NCI-H345 (cell line): Measurements from ENCODE around the gene MAP3K6.
A peak's percentile ranks its signal among the peaks of the same experiment; 100 is the strongest.

Experiments used
- DNase-seq: peaks from one replicate; lab custom pipeline; 2025; lab: John Stamatoyannopoulos, UW

Gene MAP3K6

DNA sequence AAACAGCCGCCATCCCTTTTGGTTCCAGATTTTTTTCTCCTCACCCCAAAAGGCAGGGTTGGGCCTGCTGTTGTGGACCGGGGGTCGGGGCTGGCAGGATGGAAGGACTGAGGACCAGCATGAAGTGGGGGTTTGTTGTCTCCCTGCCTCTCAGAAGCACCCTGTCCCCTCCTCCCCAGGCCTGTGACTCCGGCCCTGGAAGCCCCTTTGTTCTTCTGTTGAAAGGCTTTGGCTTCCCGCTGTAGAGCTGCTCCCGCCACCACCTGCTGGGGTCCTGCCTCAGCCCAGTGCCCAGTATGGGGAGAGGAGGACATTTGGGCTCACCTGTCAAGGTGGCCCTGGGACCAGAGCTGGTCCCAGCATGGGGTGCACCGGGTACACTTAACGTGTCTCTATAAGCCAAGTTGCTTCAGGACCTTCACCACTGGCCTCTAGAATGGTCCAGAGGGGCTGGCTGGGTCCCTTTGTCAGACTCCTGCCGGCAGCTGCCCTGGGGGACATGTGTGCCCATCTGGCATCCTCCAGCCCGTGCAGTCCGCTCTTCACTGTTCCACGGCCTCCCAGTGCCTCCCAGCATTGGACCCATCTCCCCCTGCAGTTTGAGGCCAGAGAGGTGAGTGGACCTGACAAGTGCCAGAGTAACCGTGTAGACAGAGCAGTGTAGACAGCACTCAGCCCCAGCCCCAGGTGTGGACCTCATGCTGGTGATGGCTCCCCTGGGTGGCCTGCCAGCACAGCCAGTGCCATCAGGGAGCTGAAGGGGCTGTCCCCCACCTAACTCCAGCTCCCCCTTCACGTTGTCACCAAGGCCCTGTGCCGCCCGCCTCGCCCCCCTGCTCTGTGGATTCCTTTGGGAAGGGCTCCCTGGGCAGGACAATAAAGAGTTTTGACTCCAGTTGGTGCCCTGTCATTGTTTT is 31.0 kb downstream of the MAP3K6 start:
- DNase-seq, result no peak

DNA sequence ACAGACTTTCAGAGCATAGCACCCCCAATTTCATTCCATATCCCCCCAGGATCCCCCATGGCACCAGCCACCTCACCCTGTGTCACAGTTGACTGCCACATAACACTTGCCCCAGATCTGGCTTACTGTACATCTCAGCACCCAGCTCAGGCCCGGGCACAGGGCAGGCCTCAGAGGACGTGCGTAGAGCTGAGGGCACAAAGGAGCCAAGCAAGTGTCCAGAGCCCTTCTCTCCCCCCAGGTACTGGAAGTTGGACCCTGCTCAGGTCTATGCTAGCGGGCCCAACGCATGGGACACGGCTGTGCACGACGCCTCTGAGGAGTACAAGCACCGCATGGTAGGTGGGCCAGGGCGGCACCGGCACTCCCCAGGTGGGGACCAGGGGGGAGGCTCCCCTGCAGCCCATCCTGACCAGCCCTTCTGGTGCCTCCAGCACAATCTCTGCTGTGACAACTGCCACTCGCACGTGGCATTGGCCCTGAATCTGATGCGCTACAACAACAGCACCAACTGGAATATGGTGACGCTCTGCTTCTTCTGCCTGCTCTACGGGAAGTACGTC is 33.0 kb downstream of the MAP3K6 start:
- no peak for DNase-seq

DNA sequence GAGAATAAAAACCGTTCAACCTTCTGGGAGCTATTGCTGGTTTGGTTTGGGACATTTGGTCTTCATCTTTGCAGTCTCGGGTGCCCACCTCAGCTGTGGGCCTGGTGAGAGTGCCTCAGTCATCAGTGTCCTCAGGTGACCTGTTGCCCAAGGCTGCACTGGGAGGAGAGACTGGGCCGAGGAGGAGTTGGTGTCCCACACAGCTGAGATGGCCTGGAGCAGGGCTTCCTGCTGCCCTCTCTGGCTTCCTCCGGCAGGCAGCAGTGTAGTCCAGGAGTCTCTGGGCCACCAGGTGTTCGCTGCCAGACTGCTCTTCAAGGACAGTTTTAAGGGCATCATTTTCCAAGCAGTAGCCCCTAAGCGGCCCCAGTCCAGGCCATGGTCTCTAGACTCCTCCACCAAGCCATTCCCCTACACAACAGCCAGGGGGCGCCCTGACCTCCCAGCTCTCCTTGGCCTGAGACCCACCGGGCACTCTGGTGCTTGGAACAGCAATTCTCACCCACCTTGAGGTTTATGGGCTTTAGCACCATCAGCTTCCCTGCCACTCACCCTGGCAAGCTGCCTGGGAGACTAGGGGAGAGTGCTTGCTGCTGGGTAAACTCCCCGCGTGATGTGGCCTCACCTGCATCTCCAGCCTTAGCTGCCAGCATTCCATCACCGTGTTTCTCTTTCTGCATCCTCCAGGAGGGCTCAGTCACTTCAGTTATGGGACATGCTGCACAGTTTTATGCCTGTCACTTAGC is 34.1 kb downstream of the MAP3K6 start:
- peak; percentile 17 for DNase-seq

DNA sequence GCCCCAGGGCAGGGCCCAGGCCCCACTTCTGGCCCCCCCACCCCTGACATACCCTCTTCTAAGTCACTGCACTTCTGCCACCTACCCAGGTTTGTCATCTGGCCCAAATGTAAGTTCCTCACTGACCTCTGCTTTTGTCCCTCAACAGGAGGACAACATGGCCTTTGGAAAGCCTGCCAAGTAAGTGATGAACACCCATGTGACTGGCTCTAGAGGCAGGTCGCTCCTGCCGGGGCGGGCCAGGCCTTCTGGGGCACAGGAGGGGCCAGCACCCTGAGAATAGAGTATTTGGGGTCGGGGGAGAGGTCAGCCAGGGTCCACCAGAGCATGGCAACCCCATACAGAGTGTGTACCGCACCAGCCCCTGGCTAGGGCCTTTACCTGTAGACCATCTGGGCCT is 34.8 kb downstream of the MAP3K6 start:
- no peak for DNase-seq

DNA sequence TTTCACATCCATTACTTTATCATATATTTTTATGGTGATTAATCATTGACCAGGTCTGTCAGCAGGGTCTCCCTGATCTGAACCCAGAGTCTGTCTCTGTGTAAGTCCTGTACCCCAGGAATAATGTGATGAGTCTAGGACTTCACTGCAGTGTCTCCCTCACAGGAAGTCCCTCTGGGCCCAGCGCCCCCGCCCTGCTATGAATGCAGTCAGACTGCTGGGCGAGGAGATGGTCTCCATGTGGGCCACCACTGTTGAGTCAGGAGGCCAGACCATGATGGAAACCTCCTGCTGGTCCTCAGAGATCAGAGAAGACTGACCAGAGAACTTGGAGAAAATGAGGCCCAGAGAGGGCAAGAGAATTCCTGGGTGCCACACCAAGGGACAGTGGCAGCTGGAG is 35.3 kb downstream of the MAP3K6 start:
- no peak for DNase-seq

DNA sequence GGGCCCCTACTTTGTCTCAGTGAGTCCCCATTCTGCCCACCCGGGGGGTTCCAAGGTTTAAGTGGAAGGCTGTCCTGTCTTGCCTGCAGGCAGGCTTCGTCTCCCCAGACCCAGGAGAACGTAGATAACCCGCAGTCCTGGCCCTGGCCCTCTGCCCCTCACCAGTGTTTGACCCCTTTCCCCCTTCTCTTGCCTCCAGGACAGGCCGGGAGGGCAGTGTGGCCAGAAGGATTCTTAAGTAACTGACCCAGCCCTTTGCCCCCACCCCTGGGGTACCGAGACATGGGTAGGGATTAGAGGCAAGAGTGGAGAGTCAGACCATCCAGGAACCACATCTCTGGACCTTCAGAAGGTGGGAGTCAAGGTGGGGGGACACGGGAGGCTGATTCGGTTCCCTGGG is 36.0 kb downstream of the MAP3K6 start:
- DNase-seq, result no peak

DNA sequence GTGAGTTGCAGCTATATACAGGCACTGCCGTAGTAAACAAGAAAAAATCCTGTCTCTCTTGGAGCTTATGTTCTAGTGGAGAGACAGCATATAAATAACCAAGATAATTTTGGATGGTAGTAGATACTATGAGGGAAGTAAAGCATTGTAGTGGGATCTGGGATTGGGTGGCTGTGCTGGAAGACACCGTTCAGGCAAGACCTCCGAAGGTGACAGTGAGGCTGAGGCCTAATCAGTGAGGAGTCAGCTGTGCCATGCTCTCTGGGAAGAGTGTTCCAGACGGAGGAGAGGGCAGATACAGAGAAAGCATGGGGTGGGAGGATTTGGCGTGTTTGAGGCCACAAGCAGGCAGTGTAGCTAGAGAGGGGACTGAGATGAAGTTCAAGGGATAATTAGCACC is 38.8 kb downstream of the MAP3K6 start:
- no peak for DNase-seq

DNA sequence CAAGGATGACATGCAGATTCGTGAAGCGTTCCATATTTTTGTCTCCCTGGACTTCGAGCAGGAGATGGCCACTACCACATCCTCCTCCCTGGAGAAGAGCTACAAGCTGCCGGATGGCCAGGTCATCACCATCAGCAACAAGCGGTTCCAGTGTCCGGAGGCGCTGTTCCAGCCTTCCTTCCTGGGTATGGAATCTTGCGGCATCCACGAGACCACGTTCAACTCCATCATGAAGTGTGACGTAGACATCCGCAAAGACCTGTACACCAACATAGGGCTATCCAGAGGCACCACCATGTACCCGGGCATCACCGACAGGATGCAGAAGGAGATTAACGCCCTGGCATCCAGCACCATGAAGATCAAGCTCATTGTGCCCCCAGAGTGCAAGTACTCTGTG is 41.5 kb downstream of the MAP3K6 start:
- DNase-seq, result no peak

DNA sequence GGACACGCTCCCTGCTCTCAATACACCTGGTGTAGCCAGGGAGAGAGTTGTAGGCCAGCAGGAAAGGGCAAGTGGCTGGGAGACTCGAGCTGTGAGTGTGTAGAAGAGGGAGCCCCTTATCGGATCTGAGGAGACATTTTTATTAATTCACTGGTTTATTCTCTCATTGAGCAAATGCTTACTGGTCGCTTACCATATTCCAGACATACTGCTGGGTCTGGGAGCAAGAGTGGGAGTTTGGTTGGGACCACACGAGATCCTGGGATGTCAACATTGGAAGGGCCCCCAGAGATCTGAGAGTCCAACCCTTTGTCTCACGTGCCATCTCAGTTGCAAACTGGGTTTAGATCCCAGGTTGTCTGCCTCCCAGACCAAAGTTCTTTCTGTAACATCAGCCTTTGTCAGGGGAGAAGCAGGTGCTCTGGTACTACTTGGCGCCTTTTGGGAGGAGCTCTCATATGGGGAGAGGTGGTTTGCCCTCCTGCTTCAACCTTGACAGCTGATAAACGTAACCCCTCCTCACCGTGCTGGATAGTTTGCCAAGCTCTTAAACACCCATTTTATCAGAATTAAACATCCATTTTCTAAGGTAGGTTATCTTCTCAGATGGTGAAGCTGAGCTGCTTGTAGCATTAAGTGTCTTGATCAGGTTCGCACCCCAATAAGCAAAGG is 44.1 kb downstream of the MAP3K6 start:
- no peak for DNase-seq

DNA sequence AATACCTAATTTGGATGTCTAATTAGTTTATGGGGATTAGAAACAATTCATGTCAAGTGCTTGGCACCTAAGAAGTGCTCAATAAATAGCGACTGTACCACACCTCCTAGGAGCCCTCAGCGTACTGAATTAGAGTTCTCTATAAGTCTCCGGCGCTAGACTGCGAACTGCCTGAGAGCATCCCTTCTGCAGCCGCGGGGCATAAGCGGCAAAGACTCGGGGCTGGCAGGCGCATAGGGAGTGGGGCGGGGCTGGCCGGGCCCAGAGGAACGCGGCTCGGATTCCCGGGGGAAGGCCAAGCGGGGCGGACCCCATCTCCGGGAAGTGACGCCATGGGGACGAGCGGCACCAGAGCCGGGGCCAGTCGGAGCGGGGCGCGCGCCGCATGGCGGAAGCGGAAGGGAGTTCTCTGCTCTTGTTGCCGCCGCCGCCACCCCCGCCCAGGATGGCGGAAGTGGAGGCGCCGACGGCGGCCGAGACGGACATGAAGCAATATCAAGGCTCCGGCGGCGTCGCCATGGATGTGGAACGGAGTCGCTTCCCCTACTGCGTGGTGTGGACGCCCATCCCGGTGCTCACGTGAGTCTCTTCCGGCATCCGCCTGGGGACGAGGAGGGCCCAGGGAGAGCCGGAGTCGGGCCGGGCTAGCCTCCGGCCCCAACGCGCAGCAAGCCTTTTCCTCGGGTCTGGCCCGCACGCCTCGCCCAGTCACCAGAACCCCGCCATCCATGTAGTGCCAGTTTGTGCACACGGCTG is 44.8 kb downstream of the MAP3K6 start, which contains the start of gene TMEM222:
Gene TMEM222, plus strand, starts transcription at position 351 of the 756 bp plus-strand sequence. Its CDS starts 35 bp downstream, at position 386.
- peak; percentile 98 for DNase-seq

DNA sequence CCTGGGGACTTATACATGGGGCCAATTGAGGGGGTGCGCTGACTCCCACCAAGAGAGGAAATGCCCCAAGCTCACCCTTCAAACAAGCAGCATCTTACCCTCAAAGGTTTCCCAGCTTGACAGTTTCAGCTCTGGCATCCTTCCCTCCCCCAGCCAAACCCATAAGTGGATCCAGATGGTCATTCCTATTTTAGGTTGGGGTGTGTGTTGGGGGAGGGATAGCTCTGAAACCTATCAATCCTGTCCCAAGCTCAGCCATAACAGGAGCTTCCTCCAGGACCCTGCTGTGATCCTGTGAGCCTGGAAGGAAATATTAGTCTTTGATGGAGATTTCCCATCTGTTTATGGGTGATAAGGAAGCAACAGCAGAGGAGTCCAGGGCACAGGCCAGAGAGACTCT is 48.2 kb downstream of the MAP3K6 start:
- no peak for DNase-seq

DNA sequence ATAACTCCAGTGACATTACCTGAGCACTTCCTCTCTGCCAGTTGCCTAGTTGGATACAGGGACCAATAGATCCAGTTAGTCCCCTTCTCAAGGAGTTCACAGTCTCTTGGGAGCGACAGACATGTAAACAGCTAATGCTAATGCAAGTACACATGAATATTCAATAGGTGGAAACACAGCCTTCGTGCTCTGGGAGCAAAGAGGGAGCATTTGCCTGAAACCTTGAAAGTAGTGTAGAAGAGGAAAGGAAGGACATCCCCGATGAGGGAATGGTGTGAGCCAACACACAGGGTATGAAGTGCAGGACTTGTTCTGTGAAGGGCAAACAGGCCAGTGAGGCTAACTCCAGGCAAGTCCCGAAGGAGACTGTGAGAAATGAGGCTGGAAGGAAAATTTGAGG is 48.6 kb downstream of the MAP3K6 start:
- DNase-seq, result no peak

DNA sequence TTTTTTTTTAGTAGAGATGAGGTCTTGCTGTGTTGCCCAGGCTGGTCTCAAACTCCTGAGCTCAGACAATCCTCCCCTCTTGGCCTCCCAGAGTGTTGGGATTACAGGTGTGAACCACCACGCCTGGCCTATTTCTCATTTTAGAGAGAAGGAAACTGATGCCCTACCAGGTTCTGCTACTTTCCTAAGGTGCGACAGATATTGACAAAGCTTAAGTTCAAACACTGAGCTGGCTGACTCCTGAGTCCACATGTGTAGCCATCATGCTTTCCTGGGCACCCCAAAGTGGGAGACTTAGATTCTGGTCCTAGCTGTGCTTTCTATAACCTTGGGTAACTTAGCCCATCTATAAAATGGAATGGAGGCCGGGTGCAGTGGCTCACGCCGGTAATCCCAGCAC is 49.9 kb downstream of the MAP3K6 start:
- no peak for DNase-seq

DNA sequence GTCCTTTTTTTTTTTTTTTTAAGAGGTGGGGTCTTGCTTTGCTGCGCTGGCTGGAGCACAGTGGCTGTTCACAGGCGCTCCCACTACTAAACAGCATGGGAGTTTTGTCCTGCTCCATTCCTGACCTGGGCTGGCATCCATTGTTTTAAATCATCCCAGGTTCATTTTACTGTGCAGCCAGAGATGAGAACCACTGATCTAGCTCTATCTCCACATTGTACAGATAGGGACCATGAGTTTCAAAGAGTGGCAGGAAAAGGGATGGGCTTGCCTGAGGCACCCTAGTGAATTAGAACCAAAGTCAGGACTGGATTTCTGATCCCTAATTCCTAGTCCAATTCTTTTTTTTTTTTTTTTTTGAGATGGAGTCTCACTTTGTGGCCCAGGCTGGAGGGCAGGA is 52.0 kb downstream of the MAP3K6 start:
- no peak for DNase-seq

DNA sequence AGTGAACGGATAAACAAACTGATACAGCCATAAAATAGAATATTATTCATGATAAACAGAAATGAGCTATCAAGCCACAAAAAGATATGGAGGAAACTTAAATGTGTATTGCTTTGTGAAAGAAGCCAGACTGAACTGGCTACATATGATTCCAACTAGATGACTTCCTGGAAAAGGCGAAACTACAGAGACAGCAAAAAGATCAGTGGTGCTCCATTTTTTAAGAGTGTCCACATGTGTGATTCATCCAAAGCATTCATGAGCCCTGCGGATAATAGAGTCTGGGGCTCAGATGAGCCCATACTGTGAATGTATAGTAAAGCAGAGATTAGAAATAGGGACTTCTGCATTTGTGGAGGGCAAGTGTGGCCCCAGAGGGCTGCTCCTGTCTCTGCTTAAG is 52.6 kb downstream of the MAP3K6 start:
- DNase-seq, result no peak

DNA sequence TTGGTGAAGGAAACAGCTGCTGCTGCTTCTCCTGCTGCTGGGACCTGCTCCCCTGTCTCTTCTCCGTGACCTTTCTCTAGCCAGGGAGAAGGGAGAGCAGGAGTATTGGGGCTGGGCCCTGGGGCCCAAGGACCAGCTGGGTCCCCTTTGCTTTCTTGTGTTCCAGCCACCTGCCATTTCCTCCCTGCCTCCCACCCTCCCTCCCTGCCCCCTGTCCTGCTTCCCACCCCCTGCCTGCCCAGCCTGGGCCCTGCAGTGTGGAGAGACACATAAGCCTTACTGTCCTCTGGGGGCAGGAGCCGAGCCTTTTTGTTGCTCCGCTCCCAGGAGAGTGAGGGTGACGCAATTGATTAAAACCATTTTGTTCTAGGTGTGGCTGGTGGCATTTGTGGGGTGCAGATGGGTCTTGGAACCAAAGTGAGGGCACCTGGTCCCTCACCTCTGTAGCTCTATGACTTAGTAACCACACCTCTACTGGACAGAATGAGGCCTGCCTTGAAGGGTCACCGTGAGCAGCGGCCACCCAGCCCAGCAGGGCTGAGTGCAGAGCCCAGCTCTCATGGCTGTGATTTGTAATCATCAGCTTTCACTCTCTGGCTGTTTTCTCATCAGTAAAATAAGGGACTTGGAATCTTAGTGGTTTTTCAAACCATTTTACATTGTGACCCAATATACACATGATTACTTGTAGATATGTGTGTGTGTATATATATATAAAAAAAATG is 58.7 kb downstream of the MAP3K6 start:
- DNase-seq, result peak; percentile 45

DNA sequence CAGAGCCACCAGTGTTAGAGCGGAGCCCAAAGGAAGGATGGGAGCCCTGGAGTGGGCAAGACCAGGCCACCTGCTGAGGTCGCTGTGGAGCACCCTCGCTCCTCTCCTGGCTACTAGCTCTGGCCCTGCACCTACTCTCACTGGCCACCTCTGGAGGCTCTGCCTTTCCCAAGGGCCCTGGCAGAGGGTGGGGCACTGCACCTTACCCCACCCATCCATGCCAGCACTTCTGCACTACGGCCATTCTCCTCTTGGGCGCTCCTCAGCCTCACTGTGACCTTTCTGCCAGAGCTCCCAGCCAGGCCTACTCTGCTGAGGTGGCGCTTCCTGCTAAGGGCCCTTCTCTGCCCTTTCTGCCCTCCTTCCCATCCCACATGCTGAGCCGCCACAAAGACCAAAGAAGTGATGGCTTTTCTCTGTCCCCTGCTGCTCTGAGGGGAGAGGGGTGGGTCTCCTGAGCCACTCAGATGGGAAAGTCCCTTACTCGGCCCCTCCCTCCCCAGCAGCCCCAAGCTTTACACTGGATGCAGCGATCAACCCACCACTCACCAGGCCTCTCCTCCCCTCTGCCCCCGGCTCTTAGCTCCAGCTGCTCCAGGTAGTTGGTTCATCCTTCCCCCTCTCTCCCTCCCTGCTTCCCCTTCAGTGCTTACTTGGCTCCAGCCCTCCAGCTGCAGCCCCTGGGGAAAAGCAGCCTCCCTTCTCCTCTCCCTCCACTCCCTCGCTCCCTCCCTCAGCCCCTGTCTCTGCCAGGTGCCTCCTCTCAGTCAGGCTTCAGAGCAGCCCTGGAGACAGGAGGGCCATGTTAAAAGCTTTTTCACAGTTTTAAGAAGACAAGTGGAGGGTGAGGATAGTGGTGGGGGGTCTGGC is 59.6 kb downstream of the MAP3K6 start:
- peak; percentile 91 for DNase-seq

DNA sequence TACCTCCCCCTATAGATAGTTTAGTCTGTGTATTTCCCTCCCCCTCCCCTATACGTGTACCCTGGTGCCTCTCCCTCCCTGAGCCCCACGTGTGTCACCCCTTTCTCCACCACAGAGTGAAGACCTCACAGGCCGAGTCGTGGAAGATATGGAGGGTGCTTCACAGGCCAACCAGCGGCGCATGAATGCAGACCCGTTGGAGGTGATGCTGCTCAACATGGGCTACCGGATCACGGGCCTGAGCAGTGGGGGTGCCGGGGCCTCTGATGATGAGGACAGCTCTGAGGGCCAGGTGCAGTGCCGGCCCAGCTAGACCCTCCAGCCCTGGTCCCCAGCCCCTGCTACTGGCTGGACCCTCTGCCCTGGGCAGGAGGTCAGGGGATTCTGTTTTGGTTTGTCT is 60.7 kb downstream of the MAP3K6 start:
- DNase-seq, result no peak
